22Rv1 (cell line): ENCODE measurements around the gene PRKD2.

Experiments
- ZFX ChIP-seq: fragments of 450-650 bp; IDR thresholded peaks from 2 replicates; pipeline ENCODE4 v1.6.1; 2017; ENCODE audit warnings: antibody characterized with exemption, borderline replicate concordance
- TF ChIP-seq, protein P1 (sequence below): fragments of 450-650 bp; IDR thresholded peaks from 2 replicates; pipeline ENCODE4 v1.5.1; 2017; ENCODE audit warnings: mild to moderate bottlenecking

- TF ChIP-seq, protein P1, sequence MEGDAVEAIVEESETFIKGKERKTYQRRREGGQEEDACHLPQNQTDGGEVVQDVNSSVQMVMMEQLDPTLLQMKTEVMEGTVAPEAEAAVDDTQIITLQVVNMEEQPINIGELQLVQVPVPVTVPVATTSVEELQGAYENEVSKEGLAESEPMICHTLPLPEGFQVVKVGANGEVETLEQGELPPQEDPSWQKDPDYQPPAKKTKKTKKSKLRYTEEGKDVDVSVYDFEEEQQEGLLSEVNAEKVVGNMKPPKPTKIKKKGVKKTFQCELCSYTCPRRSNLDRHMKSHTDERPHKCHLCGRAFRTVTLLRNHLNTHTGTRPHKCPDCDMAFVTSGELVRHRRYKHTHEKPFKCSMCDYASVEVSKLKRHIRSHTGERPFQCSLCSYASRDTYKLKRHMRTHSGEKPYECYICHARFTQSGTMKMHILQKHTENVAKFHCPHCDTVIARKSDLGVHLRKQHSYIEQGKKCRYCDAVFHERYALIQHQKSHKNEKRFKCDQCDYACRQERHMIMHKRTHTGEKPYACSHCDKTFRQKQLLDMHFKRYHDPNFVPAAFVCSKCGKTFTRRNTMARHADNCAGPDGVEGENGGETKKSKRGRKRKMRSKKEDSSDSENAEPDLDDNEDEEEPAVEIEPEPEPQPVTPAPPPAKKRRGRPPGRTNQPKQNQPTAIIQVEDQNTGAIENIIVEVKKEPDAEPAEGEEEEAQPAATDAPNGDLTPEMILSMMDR, result no peak
- no peak for TF ChIP-seq ZFX
Measured at GRCh38 chr19:46659151-46660007, 57.5 kb downstream of the PRKD2 start.
